ENCODE results near the gene GABRA5.

- TF ChIP-seq CTCF (conservative IDR thresholded peaks at IDR 0.05) (no peak), EZH2 (IDR thresholded peaks at IDR 0.05; ENCODE audit: low read depth) (no peak)
Measured at GRCh38 chr15:26892182-26892518, 25.3 kb downstream of the GABRA5 start.
